HG02759 (cell line): ENCODE measurements around the gene EPS15.
"Not testable (repeated sequence)": the region's sequence is repeated elsewhere in the genome, so short reads cannot be mapped to it uniquely, and the experiment has no call there.

Source experiments
- ATAC-seq: cut with Tn5 transposase; IDR thresholded peaks from one replicate; pipeline ENCODE4 v1.9.1; 2021; ENCODE audit warnings: mild to moderate bottlenecking, moderate library complexity; ENCODE audit not compliant: unreplicated experiment

Gene EPS15

GRCh38 chr1:51433972-51434510 is 85.0 kb downstream of the EPS15 start:
- ATAC-seq, result no peak

- no peak for ATAC-seq
Observed at GRCh38 chr1:51433269-51433971, 85.6 kb downstream of the EPS15 start.

DNA sequence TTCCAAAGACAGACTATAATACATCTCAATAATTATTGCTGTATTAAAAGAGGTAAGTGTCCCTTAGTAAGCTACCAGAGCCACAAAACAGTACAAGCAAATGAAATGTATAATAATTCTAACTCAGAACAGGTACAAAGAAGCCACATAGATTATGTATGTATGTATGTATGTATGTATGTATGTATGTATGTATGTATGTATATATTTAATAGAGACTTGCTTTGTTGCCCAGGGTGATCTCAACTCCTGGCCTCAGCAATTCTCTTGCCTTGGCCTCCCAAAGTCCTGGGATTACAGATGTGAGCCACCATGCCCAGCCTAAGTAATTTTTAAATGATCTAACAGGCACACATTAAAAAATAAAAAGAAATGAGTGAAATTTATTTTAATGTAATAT is 86.9 kb downstream of the EPS15 start:
- no peak for ATAC-seq

DNA sequence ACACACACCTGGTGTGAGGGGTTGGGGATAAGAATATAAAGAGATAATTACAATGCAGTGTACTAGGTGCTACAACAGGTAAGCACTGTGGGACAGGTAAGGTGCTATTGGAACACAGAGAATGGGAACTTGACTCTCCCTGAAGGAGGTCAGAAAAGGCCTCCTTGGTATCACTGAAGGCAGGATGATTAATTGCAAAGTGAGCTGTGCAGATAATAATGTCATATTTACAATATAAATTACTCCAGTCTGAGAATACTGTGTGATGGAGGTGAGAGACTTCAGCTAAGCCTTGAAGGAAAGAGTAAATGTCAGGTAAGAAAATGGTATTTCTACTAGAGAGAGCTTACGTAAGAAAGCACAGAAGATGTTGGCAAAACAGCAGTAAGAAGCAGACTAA is 91.6 kb downstream of the EPS15 start:
- no peak for ATAC-seq

DNA sequence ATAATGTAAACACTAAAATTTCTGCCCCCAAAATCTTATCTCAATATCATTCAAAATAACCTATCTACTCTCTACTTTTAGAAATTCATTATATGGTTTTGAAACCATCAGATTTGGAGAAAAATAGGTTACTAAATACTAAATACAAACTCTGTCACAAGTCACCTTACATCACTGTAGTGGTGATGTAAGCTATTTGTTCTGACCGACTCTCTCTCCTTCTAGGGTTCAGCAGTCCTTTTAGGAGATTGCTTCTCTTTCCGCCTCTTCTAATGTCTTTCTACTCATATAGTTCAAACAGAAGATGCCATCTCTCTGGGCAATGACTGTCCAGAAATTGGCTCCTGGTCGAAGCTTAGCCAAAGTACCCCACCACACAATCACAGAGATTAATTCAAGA is 93.1 kb downstream of the EPS15 start:
- ATAC-seq, result no peak

DNA sequence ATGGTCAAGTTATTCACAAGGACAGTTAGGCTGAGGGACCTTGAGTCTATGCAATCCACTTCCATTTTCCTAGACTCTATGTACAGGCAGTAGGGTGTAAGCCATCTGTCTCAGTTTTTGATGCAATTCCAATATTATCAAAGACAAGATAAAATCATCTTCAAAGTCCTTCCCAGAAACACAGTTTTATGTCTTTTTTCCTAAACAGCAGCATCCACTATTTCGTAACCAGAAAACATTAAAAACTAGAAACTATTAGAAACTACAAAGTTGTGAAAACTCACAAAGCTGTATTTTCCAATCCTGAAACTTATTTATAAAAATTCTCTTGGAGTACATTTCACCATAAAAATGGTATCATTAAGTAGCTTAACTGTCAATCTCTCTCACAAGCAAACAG is 93.8 kb downstream of the EPS15 start:
- no peak for ATAC-seq

DNA sequence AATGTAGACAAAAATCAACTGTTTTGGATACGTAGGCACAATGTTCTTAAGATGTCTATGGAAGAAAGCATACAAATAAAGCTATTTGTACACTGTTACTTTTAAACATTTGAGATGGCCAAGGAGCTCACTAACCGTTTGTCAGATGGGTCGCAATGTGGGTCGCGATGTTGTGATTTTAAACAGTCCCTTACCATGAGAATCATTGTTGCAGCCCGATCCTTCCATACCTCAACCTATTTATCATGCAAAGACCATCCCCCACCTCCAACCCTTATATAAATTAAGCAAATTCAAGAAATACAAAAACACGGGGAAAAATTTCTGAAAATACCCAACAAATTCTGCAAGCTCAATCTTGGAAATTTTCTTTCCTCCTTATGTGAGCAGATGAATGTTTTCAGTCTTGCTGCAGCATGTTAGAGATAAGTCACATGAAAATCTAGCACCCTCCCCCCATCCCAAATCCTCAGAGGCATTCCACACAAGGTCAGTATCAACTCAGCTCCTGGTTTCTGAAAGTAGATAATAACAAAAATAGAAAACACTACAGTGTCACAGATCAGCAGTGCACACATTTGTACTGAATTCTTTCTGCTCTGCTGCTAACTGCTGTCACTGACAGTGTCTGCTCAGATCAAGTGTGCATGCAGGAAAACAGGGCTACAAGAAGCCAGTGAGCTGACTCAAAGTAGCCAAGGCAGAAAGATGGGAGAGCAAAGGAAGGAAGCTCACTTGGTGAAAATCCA is 95.8 kb downstream of the EPS15 start:
- no peak for ATAC-seq

GRCh38 chr1:51422367-51423072 is 96.5 kb downstream of the EPS15 start:
- ATAC-seq, result no peak

GRCh38 chr1:51421964-51422363 is 97.1 kb downstream of the EPS15 start:
- ATAC-seq, result no peak

GRCh38 chr1:51420867-51421627 is 98.0 kb downstream of the EPS15 start:
- no peak for ATAC-seq

- ATAC-seq, result no peak
Observed at GRCh38 chr1:51418384-51418959, 100.6 kb downstream of the EPS15 start.

GRCh38 chr1:51417496-51418383 is 101.3 kb downstream of the EPS15 start:
- no peak for ATAC-seq

DNA sequence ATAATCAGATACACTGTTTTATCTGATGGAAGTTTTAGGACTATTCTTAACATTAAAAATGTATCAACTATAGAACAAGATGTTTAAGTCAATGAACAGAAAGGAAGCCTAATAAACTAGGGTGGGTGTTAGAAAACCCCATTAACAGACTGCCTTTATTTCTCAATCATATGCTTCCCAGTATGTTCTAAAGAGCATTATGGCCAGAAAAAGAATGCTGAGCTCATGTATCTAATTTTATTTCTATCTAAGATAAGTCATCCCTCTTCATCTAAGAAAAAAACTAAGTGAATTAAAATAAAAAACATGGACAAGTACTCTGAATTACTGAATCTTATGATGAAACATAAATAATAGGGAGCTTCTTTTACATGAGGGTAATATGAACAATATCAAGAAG is 102.2 kb downstream of the EPS15 start:
- ATAC-seq, result no peak

- no peak for ATAC-seq
Observed at GRCh38 chr1:51415963-51416362, 103.1 kb downstream of the EPS15 start.

GRCh38 chr1:51414811-51415210 is 104.3 kb downstream of the EPS15 start:
- no peak for ATAC-seq

DNA sequence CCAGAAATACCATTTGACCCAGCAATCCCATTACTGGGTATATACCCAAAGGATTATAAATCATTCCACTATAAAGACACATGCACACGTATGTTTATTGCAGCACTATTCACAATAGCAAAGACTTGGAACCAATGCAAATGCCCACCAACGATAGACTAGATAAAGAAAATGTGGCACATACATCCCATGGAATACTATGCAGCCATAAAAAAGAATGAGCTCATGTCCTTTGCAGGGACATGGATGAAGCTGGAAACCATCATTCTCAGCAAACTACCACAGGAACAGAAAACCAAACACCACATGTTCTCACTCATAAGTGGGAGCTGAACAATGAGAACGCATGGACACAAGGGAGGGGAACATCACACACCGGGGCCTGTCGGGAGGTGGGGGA is 107.2 kb downstream of the EPS15 start:
- not testable (repeated sequence) for ATAC-seq

DNA sequence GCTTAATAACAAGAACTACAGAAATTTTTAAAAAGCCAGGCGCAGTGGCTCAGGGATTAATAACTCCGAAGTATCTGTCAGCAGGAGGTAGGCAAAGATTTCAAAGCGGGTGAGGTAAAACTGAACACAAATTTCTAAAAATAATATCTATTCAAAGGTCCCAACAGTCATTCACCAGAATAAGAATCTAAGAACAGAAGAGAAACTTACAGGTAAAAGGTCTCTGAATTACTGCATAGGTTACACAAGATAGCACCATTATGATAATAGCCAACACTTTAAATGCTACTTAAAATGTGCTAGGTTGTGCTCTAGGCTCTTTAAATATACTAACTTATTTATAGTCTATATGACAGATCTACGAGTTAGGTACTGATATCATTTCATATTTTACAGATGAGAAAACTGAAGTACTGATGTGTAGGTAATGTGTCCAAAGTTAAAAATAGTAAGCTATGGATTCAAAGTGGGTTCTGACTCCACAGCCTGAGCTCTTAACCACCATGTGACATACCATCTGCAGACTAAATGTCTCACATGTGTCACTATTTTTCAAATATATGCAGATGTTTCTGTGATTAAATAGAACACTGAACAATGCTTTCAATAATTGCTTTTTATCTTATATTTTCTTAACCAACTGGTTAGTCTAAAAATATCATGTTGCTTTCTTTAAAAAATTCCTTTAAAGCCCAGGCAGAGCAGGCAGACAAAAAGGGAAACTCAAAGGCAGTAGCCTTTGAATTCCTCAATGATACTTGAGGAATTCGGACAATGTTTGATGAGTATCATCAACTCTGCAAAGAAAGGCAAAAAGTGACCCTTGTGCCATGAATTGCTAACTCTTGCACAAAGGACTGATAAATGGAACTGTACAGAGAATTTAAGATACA is 108.3 kb downstream of the EPS15 start:
- ATAC-seq, result no peak

GRCh38 chr1:51409755-51410541 is 109.1 kb downstream of the EPS15 start:
- not testable (repeated sequence) for ATAC-seq
